ENCODE measurements around the gene RTP2. TPM values are rescaled to one million over a fixed set of nuclear protein-coding genes. Genes with fewer than 3 reads are reported as not detected.

RTP2 gene
- total and polyA plus RNA-seq, 10 of the 15 experiments (the other 5 are each of a cell fraction or from before 2014, with no cell fraction given): not detected

- RAD21 ChIA-PET (ENCODE audit: unreplicated experiment): interaction anchor here (1.0 to 4.1 kb wide), 17 partner anchors 23 to 1295 kb away, joined by 3 to 16 read pairs (median 3); no protein-coding TSS in a partner anchor
- Histone ChIP-seq H4K20me1 (ENCODE audit: control insufficient read depth, insufficient read depth) (no peaks in the 10 kb centered on the region), H3K4me3 (no peak overlapping the region), H3K36me3 (ENCODE audit: control insufficient read depth in 2 of 2, insufficient read depth in 2 of 2, low read length in 1 of 2) (no peaks in the 10 kb centered on the region), H2AFZ (ENCODE audit: control insufficient read depth, low read depth, low read length) (no peak overlapping the region), H3K4me1 (ENCODE audit: control insufficient read depth, insufficient read depth, low read length) (peaks cover 11% of the 10 kb centered on the region), H3K9ac (ENCODE audit: control insufficient read depth, insufficient read depth, low read length) (no peak overlapping the region), H3K4me2 (ENCODE audit: control insufficient read depth, insufficient read depth) (no peak overlapping the region), H3K27me3 (replicated peaks in 1 of 2; ENCODE audit: control insufficient read depth in 2 of 2, insufficient read depth in 2 of 2, low read length in 1 of 2) (peaks cover 10 to 19% of the 10 kb centered on the region in 2 experiments), H3K27ac (ENCODE audit: control insufficient read depth, insufficient read depth) (no peak overlapping the region), H3K79me2 (ENCODE audit: control insufficient read depth, insufficient read depth, low read length) (no peaks in the 10 kb centered on the region), H3K9me3 (replicated peaks; ENCODE audit: control insufficient read depth, insufficient read depth, low read length) (no peaks in the 10 kb centered on the region)
- FAIRE-seq: no peak
- CTCF ChIA-PET: interaction anchor here (0.6 to 4.8 kb wide), 39 partner anchors 7 to 1214 kb away, joined by 3 to 50 read pairs (median 3); partner anchors contain the start of gene RTP4
- POLR2A ChIA-PET: no interaction called here
- intact Hi-C loops (cut with micrococcal nuclease; ENCODE audit: unreplicated experiment): loop anchor here (5.0 to 10.0 kb wide), 4 partner anchors 156 to 918 kb away; no protein-coding TSS in a partner anchor
- DNase-seq (ENCODE audit: low read depth, low spot score): no peak
- ATAC-seq: no peak
- in situ Hi-C loops (cut with MboI): no loop called here
- SMC1A ChIA-PET (ENCODE audit: uncharacterized antibody, unreplicated experiment): interaction anchor here (0.6 to 4.1 kb wide), 34 partner anchors 8 to 1295 kb away, joined by 3 to 27 read pairs (median 3); no protein-coding TSS in a partner anchor
- no TSS peak for BruUV-seq (replicated peaks)
- TF ChIP-seq RAD51 (IDR thresholded peaks at IDR 0.05) (no peak), POU2F2 (IDR thresholded peaks at IDR 0.05; ENCODE audit: borderline replicate concordance, low read depth, low read length) (no peak), EED (IDR thresholded peaks at IDR 0.05; ENCODE audit: low read depth) (no peak), SIX5 (IDR thresholded peaks at IDR 0.05; ENCODE audit: low read depth, low read length, severe bottlenecking) (no peak), RELA (IDR thresholded peaks at IDR 0.05; ENCODE audit: borderline replicate concordance, partially characterized antibody) (no peak), RELB (IDR thresholded peaks at IDR 0.05; ENCODE audit: low read depth) (no peak), MYB (IDR thresholded peaks at IDR 0.05; ENCODE audit: borderline replicate concordance, low read depth, low read length) (no peak), RB1 (IDR thresholded peaks at IDR 0.05; ENCODE audit: borderline replicate concordance) (no peak), STAT1 (conservative IDR thresholded peaks at IDR 0.05) (no peak)
- TF ChIP-seq, protein P1, sequence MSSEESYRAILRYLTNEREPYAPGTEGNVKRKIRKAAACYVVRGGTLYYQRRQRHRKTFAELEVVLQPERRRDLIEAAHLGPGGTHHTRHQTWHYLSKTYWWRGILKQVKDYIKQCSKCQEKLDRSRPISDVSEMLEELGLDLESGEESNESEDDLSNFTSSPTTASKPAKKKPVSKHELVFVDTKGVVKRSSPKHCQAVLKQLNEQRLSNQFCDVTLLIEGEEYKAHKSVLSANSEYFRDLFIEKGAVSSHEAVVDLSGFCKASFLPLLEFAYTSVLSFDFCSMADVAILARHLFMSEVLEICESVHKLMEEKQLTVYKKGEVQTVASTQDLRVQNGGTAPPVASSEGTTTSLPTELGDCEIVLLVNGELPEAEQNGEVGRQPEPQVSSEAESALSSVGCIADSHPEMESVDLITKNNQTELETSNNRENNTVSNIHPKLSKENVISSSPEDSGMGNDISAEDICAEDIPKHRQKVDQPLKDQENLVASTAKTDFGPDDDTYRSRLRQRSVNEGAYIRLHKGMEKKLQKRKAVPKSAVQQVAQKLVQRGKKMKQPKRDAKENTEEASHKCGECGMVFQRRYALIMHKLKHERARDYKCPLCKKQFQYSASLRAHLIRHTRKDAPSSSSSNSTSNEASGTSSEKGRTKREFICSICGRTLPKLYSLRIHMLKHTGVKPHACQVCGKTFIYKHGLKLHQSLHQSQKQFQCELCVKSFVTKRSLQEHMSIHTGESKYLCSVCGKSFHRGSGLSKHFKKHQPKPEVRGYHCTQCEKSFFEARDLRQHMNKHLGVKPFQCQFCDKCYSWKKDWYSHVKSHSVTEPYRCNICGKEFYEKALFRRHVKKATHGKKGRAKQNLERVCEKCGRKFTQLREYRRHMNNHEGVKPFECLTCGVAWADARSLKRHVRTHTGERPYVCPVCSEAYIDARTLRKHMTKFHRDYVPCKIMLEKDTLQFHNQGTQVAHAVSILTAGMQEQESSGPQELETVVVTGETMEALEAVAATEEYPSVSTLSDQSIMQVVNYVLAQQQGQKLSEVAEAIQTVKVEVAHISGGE (CRISPR knock-in tag; IDR thresholded peaks at IDR 0.05): no peak
- TF ChIP-seq, protein P2, sequence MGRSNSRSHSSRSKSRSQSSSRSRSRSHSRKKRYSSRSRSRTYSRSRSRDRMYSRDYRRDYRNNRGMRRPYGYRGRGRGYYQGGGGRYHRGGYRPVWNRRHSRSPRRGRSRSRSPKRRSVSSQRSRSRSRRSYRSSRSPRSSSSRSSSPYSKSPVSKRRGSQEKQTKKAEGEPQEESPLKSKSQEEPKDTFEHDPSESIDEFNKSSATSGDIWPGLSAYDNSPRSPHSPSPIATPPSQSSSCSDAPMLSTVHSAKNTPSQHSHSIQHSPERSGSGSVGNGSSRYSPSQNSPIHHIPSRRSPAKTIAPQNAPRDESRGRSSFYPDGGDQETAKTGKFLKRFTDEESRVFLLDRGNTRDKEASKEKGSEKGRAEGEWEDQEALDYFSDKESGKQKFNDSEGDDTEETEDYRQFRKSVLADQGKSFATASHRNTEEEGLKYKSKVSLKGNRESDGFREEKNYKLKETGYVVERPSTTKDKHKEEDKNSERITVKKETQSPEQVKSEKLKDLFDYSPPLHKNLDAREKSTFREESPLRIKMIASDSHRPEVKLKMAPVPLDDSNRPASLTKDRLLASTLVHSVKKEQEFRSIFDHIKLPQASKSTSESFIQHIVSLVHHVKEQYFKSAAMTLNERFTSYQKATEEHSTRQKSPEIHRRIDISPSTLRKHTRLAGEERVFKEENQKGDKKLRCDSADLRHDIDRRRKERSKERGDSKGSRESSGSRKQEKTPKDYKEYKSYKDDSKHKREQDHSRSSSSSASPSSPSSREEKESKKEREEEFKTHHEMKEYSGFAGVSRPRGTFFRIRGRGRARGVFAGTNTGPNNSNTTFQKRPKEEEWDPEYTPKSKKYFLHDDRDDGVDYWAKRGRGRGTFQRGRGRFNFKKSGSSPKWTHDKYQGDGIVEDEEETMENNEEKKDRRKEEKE (IDR thresholded peaks at IDR 0.05): no peak
- 3% methylated on average over 10 of the region's 10 CpGs for WGBS (ENCODE audit: insufficient coverage, insufficient replicate concordance, low lambda C conversion rate, missing lambda C conversion rate)
Measured at GRCh38 chr3:187746442-187747281, 44.3 kb upstream of the RTP2 start.

Data from GM12878 (cell line).